Activated naive CD8-positive, alpha-beta T cell treated with anti-CD3 and anti-CD28 coated beads, Interleukin-2, amount 10 ng/mL, durations not matched to agents 7 days and 5 days (primary cell): ENCODE results near the gene ENPEP. TPM values are rescaled to one million over a fixed set of nuclear protein-coding genes. Genes with fewer than 3 reads are reported as not detected.
"Not testable (repeated sequence)": the region's sequence is repeated elsewhere in the genome, so short reads cannot be mapped to it uniquely, and the experiment has no call there.

Experiments used
- ATAC-seq: fragments of 150-1000 bp; cut with Tn5 transposase; one replicate; pipeline ENCODE4 v1.10.0; 2021; ENCODE audit warnings: low read depth, moderate library complexity
- POLR2A ChIA-PET: fragments of 350-600 bp; sonication (Branson Sonifier 250); formaldehyde crosslinking; loops from one replicate; lab custom pipeline; 2021; ENCODE audit warnings: antibody characterized with exemption; lab: Charles Lee
- DNase-seq: peaks from one replicate; pipeline ENCODE4 v3.0.0; 2021
- H3K27ac Mint-ChIP-seq: one replicate; pipeline ENCODE4 v1.8.0; 2022; ENCODE audit warnings: mild to moderate bottlenecking, mixed read lengths
- H3K27me3 Mint-ChIP-seq: one replicate; pipeline ENCODE4 v1.8.0; 2022; ENCODE audit warnings: mild to moderate bottlenecking, moderate library complexity, mixed read lengths
- H3K36me3 Mint-ChIP-seq: one replicate; pipeline ENCODE4 v1.8.0; 2021; ENCODE audit warnings: mild to moderate bottlenecking, mixed read lengths
- H3K4me1 Mint-ChIP-seq: one replicate; pipeline ENCODE4 v1.8.0; 2021; ENCODE audit warnings: mixed read lengths
- H3K4me3 Mint-ChIP-seq: one replicate; pipeline ENCODE4 v1.8.0; 2022; ENCODE audit warnings: mild to moderate bottlenecking, moderate library complexity, mixed read lengths
- H3K9me3 Mint-ChIP-seq: one replicate; pipeline ENCODE4 v1.8.0; 2021; ENCODE audit warnings: mixed read lengths
- total RNA-seq, 2 experiments: library from RNA; stranded (reverse); gene quantifications; one replicate each; pipeline ENCODE4 v1.2.3, GENCODE V29; 2021

The ENPEP gene
- total RNA-seq = under 1 TPM; 0.58 to 0.68 TPM

DNA sequence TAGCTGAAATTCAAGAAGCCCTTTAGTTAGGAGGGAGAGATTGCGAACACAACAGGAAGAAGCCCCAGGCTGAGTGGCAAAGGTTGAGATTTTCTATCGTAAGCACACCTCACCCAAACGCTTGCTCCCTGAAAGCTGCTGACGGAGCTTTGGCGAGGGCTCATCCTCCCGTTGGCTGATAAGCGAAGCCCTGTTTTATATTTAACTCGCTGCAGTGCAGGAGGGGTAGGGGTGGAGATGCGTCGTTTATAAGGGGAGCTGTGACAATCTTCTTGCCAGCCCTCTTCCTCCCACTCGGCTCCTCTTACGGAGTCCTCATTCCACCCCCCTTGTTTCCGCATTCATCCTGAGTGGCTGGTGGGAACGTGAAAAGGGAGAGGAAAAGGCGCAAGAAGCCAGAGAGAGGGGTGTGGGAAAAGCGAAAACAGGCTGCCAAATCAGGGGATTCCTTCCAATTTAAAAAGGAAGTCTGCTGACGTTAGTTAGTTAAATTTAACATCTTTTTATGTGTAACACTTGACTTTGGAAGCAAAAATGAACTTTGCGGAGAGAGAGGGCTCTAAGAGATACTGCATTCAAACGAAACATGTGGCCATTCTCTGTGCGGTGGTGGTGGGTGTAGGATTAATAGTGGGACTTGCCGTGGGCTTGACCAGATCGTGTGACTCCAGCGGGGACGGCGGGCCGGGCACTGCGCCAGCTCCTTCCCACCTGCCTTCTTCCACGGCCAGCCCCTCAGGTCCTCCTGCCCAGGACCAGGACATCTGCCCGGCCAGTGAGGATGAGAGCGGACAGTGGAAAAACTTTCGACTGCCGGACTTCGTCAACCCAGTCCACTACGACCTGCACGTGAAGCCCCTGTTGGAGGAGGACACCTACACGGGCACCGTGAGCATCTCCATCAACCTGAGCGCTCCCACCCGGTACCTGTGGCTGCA lies at the start of gene ENPEP:
Gene ENPEP (plus strand): TSS at position 275 of the 938 bp plus-strand sequence. CDS start 260 bp downstream, at position 535.
- Mint-ChIP-seq H3K27ac (no peak within 1 kb of the TSS), H3K4me3 (no peak within 1 kb of the TSS), H3K36me3 (no peaks in the 10 kb centered on the region), H3K27me3 (peaks cover 17% of the 10 kb centered on the region), H3K9me3 (peaks cover 2% of the 10 kb centered on the region), H3K4me1 (no peaks in the 10 kb centered on the region)
- no peak for ATAC-seq
- DNase-seq = no peak
- POLR2A ChIA-PET = no interaction called here

GRCh38 chr4:110431805-110432204 lies 44.1 kb upstream of the ENPEP start:
- H3K4me3 Mint-ChIP-seq, H3K27ac Mint-ChIP-seq, H3K36me3 Mint-ChIP-seq, H3K27me3 Mint-ChIP-seq, H3K4me1 Mint-ChIP-seq, ATAC-seq, H3K9me3 Mint-ChIP-seq, POLR2A ChIA-PET, DNase-seq: not testable (repeated sequence)

DNA sequence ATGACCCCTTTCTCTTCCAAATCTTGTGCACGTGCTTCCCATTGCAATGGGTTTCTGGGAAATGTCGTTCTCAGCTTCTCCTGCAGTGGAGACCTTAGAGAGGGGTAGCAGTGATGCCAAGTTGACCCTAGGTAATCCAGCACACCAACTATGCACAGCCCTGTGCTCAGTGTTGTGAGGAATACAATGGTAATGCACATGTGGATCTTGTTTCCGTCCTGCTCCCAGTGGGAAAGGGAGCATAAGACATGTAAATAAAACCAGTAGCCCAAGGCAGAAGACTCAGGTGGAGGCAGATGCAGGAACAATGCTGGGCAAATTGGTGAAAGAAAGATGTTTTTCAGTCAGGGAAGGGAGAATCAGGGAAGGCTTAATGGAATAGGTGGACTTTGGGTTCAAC lies 38.7 kb upstream of the ENPEP start:
- not testable (repeated sequence) for H3K36me3 Mint-ChIP-seq

DNA sequence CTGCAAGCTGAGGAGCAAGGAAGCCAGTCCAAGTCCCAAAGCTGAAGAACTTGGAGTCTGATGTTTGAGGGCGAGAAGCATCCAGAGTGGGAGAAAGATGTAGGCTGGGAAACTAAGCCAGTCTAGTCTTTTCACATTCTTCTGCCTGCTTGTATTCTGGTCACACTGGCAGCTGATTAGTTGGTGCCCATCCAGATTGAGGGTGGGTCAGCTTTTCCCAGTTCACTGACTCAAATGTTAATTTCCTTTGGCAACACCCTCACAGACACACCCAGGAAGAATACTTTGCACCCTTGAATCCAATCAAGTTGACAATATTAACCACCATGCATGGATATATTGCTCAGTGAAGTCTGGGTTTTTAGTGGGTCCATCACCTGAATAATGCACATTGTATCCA lies 36.7 kb upstream of the ENPEP start:
- H3K4me3 Mint-ChIP-seq, DNase-seq, POLR2A ChIA-PET, H3K4me1 Mint-ChIP-seq, H3K27me3 Mint-ChIP-seq, H3K27ac Mint-ChIP-seq, H3K36me3 Mint-ChIP-seq, H3K9me3 Mint-ChIP-seq, ATAC-seq: not testable (repeated sequence)

More for the DNA sequence above, 38.7 kb upstream of the ENPEP start:
- DNase-seq, H3K27ac Mint-ChIP-seq, H3K27me3 Mint-ChIP-seq, H3K4me1 Mint-ChIP-seq, ATAC-seq, POLR2A ChIA-PET, H3K4me3 Mint-ChIP-seq, H3K9me3 Mint-ChIP-seq: not testable (repeated sequence)

GRCh38 chr4:110442309-110442708 lies 33.6 kb upstream of the ENPEP start:
- ATAC-seq = no peak
- no peaks in the 10 kb centered on the region for H3K36me3 Mint-ChIP-seq
- H3K27me3 Mint-ChIP-seq = peaks cover 5% of the 10 kb centered on the region
- POLR2A ChIA-PET = no interaction called here
- no peaks in the 10 kb centered on the region for H3K4me1 Mint-ChIP-seq
- no peak overlapping the region for H3K27ac Mint-ChIP-seq
- no peak overlapping the region for H3K4me3 Mint-ChIP-seq
- no peaks in the 10 kb centered on the region for H3K9me3 Mint-ChIP-seq
- DNase-seq = no peak

DNA sequence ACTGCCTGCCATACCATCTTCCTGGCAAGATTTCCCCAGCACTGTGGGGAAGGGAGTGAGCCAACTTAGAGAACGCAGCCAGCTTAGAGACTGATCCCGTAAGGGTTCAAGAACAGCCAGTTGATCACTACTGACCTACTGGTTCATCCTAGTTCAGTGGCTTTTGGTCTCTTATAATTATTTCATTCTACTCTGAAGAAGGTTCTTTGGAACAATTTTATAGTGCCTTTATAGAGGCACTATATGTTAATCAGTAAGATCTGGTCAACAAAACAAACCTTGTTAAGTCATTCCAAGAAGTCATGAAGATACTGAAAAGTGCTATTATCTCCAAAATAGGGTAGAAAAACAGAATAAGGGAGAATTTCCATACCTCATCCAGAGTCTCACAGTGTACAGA lies 33.2 kb upstream of the ENPEP start:
- no peak for ATAC-seq
- no peaks in the 10 kb centered on the region for H3K9me3 Mint-ChIP-seq
- POLR2A ChIA-PET = no interaction called here
- H3K27me3 Mint-ChIP-seq = peaks cover 2% of the 10 kb centered on the region
- H3K27ac Mint-ChIP-seq = no peak overlapping the region
- no peak overlapping the region for H3K4me3 Mint-ChIP-seq
- H3K4me1 Mint-ChIP-seq = no peaks in the 10 kb centered on the region
- DNase-seq = no peak
- no peaks in the 10 kb centered on the region for H3K36me3 Mint-ChIP-seq

DNA sequence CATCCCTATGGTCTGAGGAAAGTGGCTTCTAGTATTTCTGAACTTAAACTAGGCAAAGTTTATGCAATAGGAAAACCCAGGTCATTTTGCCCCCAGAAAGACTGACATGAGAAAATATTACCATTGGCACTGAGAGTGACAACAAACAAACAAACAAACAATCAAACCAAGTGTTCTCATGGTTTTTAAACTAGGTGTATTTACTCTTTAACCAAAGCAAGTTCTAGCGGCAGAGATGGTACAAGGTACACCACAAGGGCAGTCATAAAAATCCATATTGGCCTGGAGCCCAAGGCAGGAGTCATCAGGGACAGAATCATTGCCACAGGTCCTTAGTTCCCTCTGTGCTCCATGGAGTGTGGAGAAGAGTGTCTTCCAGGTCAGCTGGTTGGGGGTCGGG lies 26.0 kb upstream of the ENPEP start:
- Mint-ChIP-seq H3K4me3 (no peak overlapping the region), H3K27me3 (peaks cover 4% of the 10 kb centered on the region), H3K4me1 (no peaks in the 10 kb centered on the region), H3K9me3 (no peaks in the 10 kb centered on the region), H3K27ac (no peak overlapping the region), H3K36me3 (no peaks in the 10 kb centered on the region)
- DNase-seq (no peak), ATAC-seq (no peak)
- POLR2A ChIA-PET = no interaction called here

DNA sequence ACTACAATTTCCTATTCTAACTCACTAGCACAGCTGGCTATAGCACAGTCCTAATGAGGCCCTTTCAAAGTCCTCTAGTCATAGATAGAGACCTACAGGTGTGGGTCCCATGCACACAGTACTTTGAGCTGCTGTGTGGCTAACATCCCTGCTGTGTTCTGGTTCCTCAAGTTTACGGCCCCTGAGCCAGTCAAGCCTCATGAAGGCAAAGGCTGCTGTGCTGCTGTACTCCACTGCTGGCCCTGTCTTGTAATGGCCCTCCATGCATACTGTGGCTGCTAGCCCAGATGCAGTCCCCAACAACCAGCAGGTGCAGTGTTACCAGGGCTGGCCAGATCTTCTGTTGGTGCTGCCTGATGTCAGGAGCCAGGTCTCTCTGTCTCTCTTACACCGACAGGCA lies 23.4 kb upstream of the ENPEP start:
- peaks cover 4% of the 10 kb centered on the region for H3K27me3 Mint-ChIP-seq
- ATAC-seq (no peak), DNase-seq (no peak)
- no peak overlapping the region for H3K27ac Mint-ChIP-seq
- no peaks in the 10 kb centered on the region for H3K36me3 Mint-ChIP-seq
- H3K4me1 Mint-ChIP-seq = no peaks in the 10 kb centered on the region
- no peaks in the 10 kb centered on the region for H3K9me3 Mint-ChIP-seq
- POLR2A ChIA-PET = no interaction called here
- H3K4me3 Mint-ChIP-seq = no peak overlapping the region

- Mint-ChIP-seq H3K27ac (no peak overlapping the region), H3K27me3 (peaks cover 4% of the 10 kb centered on the region), H3K9me3 (no peaks in the 10 kb centered on the region), H3K4me3 (no peak overlapping the region), H3K4me1 (no peaks in the 10 kb centered on the region), H3K36me3 (no peaks in the 10 kb centered on the region)
- POLR2A ChIA-PET = no interaction called here
- no peak for DNase-seq
- ATAC-seq = no peak
Observed at GRCh38 chr4:110454441-110454840, 21.5 kb upstream of the ENPEP start.

DNA sequence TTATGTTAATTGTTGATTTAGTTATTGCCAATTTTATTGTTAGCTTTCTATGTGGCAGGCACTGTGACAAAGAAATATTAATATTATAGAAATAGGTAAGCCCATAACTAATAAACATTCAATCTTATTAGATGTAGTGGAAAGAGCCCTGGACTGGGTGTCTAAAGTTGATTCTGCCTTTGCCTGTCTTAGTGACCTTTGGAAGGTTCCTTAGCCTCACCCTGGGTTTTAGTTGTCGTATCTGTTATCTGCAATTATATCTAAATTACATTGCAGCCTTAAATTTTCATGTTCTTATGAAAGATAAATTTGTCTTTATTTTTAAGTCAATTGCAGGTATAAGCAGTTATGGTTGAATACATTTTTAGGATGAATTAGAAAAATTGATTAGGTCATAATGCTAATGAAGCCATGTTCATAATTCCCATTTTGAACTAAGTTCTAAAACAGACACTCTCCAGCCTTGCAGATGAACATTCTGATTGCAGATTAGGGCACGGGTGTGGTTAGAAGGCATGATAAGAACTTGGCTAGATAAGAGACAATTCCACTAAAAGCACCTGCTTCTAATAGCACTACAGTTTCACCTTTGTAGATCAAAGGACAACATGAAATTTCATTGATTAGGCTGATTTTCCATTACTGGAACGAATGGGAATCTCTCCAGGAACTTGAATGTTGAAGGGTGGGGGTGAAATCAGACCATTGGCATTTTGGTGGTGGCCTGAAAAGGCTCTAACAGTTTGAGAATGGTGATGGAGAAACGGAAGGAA lies 17.3 kb upstream of the ENPEP start:
- no peaks in the 10 kb centered on the region for H3K36me3 Mint-ChIP-seq
- H3K9me3 Mint-ChIP-seq = no peaks in the 10 kb centered on the region
- peaks cover 2% of the 10 kb centered on the region for H3K27me3 Mint-ChIP-seq
- no peak overlapping the region for H3K27ac Mint-ChIP-seq
- H3K4me1 Mint-ChIP-seq = no peaks in the 10 kb centered on the region
- ATAC-seq (no peak), DNase-seq (no peak)
- POLR2A ChIA-PET = no interaction called here
- no peak overlapping the region for H3K4me3 Mint-ChIP-seq

DNA sequence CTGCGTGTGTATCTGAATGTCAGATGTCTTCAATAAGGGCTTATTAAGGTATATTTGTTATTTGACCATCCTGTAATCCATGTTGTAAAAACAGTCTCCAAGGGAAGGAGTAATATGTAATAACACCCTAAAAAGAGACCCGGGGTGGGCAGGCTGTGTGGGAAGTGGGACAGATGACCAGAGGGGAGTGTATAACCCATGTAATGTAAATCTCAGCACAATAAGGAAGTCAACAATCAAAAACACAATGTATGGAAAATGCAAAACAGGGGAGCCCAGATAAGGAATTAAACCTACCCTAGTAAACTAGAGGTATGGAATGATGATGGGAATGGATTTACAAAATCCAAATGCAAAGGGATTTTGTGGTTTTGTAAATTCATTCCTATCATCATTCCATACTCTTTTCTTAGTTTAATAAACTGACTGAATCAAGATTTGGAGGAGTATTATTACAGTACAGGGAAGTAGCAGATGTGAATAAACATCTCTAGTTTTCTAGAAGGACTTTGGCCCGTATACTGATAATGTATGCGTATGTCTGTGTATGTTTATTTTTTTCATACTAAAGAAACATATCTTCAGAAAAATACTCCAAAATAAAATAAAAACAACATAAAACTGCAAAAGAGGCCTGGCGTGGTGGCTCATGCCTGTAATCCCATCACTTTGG lies 15.7 kb upstream of the ENPEP start:
- no peaks in the 10 kb centered on the region for H3K4me1 Mint-ChIP-seq
- DNase-seq = no peak
- H3K9me3 Mint-ChIP-seq = no peaks in the 10 kb centered on the region
- no peak overlapping the region for H3K27ac Mint-ChIP-seq
- H3K4me3 Mint-ChIP-seq = no peak overlapping the region
- POLR2A ChIA-PET = no interaction called here
- no peak for ATAC-seq
- no peaks in the 10 kb centered on the region for H3K36me3 Mint-ChIP-seq
- no peaks in the 10 kb centered on the region for H3K27me3 Mint-ChIP-seq

DNA sequence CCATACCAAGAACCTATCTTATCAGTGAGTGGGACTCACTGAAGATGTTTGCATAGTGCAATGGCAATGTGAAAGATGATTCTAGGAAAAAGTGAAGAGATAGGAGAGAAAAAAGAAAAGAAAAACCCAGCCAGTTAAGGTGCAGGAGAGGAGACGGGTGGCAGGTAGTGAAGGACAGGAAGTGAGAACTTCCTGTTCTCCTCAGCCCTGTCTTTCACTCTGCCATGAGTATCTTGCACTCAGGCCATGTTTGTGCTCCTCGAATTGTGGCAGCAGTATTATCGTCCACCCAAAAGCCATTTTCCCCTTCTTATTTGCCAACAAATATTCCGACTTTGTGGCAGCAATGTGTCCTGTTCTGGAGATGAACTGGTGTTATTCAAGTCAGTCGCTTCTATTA lies 8.6 kb upstream of the ENPEP start:
- Mint-ChIP-seq H3K4me1 (peaks cover 8% of the 10 kb centered on the region), H3K27ac (peak overlapping the region; percentile 27), H3K9me3 (peaks cover 6% of the 10 kb centered on the region), H3K36me3 (no peaks in the 10 kb centered on the region), H3K4me3 (no peak overlapping the region), H3K27me3 (no peaks in the 10 kb centered on the region)
- POLR2A ChIA-PET = no interaction called here
- ATAC-seq (peak; percentile 50), DNase-seq (no peak)

DNA sequence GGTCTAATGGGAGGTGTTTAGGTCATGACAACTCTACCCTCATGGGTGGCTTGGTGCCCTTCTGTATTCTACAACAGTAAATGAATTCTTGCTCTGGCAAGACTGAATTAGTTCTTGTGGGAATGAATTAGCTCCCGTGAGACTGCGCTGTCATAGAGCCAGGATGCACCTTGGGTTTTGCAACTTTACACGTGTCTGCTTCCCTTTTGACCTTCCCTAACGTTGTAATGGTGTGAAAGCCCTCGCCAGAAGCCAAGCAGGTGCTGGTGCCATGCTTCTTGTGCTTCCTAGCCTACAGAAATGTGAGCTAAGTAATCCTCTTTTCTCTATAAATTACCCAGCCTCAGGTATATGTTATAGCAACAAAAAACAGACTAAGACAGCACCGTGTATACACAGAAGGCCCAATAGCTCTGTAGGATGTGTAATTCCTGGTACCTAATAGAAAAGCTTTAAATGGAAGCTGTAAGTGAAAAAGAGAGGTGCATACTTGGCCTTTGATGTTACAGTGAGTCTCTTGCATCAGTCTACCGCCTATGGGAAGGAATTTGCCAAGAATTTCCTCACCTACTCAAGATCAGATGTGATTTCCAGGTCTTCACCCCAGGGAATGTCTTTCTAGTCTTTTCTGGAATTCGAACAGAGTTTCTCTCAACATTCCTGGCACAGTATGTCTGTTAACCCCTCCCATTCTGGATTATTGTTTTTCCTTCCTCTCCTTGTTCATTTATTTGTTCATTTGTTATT lies 3.2 kb upstream of the ENPEP start:
- Mint-ChIP-seq H3K4me3 (no peak overlapping the region), H3K4me1 (no peaks in the 10 kb centered on the region), H3K27ac (no peak overlapping the region), H3K27me3 (peaks cover 13% of the 10 kb centered on the region), H3K9me3 (peaks cover 5% of the 10 kb centered on the region), H3K36me3 (no peaks in the 10 kb centered on the region)
- no peak for ATAC-seq
- no peak for DNase-seq
- POLR2A ChIA-PET = no interaction called here
